ENCODE results near the gene CBFB.

Gene CBFB

DNA sequence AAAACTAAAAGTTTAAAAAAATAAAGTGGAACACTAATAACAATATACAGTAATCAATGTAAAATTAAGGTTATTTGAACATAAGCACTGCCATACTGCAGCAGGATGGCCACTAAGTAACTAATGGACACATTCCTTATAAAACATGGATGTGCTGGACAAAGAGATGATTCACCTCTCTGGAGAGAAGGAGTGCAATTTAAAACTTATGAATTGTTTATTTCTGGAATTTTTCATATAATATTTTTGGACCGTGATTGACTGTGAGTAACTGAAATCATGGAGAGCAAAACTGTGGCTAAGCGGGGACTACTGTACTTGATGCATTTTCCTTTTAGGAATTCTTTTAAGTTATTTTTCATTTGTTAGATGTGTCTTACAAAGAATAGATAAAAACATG, 21.8 kb downstream of the CBFB start:
- DNase-seq: no peak

DNA sequence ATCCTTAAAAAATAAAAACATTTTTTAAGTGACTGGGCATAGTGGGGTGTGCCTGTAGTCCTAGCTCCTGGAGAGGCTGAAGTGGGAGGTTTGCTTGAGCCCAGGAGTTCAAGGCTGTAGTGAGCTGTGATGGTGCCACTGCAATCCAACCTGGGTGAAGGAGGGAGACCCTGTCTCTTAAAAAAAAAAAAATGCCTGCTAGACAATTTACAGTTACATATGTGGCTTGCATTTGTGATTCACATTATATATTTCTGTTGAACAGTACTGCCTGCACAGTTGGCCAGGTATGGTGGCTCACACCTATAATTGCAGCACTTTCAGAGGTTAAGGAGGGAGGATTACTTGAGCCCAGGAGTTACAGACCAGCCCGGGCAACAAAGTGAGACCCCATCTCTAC, 23.4 kb downstream of the CBFB start:
- no peak for DNase-seq

- no peak for DNase-seq
Measured at GRCh38 chr16:67053767-67054334, 24.9 kb downstream of the CBFB start.

- DNase-seq: no peak
Measured at GRCh38 chr16:67054901-67055300, 26.0 kb downstream of the CBFB start.

DNA sequence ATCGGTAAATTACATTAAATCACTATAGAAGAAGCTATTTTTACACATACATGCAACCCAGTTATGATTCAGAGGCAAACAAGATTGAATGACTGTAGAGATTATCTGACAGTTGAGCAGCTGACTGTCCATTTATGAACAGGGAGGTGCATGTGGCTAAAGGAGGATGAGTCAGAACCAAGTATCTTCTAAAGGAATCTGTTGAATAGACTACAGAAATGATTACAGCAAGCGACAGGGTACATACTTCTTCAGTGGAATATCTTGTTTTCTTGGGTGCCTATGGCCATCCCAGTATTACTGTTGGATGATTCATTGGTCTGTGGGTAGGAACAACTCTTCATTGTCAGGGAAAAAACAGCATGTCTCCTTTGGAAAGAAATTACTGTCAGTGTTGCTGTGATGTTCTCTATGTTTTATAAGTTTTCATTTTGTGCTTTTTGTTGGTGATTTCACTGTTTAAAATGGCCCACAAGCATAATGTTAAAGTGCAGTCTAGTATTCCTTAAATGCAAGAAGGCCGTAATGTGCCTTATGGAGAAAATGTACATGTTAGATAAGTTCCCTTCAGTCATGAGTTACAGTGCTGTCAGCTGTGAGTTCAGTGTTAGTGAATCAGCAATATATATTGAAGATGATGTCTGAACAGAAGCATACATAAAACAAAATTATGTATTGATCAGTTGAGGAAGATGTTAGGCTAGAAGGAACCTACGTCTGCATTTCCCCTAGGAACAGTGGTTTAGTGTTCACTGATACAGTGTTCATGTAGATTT, 27.0 kb downstream of the CBFB start:
- no peak for DNase-seq

GRCh38 chr16:67063008-67063407, 34.1 kb downstream of the CBFB start:
- DNase-seq: no peak

- DNase-seq: no peak
Measured at GRCh38 chr16:67068212-67068753, 39.3 kb downstream of the CBFB start.

- no peak for DNase-seq
Measured at GRCh38 chr16:67071476-67072048, 42.6 kb downstream of the CBFB start.

DNA sequence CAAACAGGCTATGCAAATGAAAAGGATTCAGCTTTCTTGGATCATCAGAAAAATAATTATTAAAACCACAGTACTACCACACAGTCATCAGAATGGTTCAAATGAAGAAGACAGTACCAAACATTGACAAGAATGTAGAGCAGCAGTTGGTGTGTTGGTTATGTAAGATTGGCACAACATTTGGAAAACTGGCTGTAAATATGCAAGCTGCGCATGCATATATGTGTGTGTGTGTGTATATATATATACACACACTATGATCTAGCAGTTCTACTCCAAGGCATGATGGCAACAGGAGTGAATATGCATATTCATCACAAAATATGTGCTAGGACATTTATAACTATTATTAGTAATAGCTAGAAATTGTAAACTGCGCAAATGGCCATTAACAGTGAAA, 46.4 kb downstream of the CBFB start:
- DNase-seq: no peak

GRCh38 chr16:67077871-67078270, 48.9 kb downstream of the CBFB start:
- DNase-seq: no peak

DNA sequence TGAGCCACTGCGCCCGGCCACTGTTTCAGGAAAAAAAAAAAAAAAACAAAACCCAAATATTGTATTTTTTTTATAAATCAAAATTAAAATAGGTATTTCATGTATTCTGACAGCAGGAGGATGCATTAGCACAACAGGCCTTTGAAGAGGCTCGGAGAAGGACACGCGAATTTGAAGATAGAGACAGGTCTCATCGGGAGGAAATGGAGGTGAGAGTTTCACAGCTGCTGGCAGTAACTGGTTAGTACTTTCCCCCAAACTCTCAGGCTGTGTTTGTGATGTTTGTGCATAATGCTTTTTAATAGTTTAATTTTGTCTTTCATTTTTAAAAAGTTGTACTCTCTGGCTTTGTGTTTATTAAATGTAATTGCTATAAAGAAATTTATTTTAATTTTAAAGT, 53.2 kb downstream of the CBFB start:
- DNase-seq: no peak

DNA sequence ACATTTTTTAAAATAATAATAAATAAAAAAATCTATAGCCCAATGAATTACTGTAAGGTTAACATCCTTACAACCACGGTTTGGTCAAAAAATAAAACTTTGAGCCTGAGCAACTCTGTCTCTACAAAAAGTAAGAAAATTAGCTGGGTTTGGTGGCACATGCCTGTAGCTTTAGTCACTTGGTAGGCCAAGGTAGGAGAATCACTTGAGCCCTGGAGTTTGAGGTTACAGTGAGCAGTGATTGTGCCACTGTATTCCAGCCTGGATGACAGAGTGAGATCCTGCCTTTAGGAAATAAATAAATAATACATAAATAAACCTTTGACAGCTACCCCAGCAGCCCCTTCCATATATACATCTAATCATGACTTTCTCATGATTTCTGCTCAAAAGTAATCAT, 53.9 kb downstream of the CBFB start:
- DNase-seq: no peak

- DNase-seq: no peak
Measured at GRCh38 chr16:67084345-67085028, 55.5 kb downstream of the CBFB start.

DNA sequence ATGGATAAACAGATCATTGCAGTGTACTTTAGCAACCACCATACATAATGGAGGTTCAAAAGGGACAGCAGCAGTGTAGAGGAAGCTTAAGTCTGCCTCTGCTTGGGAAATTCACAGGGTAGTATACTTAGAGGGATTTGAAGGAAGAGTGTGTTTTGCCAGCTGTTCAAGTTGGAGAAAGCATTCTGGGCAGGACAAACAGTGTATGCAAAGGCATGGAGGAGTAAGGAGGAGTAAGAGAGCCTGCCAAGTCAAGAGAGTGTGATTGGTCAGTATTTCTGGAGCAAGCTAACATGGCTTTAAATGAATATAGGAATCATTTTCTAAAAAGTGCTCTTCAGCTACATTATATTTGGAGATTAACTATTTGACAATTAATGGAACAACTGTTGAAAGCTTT, 57.9 kb downstream of the CBFB start:
- DNase-seq: no peak

GRCh38 chr16:67087291-67087690, 58.3 kb downstream of the CBFB start:
- no peak for DNase-seq

GRCh38 chr16:67087803-67088202, 58.9 kb downstream of the CBFB start:
- no peak for DNase-seq

DNA sequence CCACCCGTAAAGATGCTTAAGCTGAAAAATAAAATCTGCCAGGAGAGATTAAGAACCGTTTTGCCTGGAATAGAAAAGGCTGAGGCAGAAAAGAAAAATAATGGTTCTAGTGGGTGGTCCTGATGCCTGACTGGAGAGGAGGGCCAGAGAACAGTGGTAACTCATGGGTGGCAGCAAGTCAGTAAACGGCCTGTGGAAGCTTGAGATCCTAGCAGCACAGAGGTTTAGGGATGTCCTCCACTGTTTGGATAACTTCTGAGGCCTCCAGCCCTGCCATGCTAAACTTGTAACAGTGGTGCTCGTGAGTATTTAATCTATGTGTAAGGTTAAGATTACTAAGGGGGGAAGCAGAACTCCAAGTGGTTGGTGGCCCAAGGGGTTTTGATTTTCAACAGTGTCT, 59.6 kb downstream of the CBFB start:
- DNase-seq: no peak

DNA sequence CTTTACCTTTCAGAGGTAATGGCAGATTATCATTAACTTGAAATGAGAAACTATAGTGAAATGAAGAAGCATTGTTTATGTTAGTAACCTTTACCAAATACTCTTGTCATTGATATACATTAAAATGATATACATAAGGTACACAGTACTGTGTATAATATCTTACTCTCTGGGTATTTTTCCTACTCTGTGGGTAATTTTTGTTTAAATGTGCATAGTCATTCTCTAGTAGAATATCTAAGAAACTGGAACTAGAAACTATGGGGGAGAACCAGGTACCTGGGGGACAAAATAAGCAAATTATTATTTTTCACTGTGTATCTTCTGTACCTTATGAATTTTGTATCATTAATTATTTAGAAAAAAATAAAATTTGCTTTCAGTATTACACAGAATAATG, 60.2 kb downstream of the CBFB start:
- no peak for DNase-seq

DNA sequence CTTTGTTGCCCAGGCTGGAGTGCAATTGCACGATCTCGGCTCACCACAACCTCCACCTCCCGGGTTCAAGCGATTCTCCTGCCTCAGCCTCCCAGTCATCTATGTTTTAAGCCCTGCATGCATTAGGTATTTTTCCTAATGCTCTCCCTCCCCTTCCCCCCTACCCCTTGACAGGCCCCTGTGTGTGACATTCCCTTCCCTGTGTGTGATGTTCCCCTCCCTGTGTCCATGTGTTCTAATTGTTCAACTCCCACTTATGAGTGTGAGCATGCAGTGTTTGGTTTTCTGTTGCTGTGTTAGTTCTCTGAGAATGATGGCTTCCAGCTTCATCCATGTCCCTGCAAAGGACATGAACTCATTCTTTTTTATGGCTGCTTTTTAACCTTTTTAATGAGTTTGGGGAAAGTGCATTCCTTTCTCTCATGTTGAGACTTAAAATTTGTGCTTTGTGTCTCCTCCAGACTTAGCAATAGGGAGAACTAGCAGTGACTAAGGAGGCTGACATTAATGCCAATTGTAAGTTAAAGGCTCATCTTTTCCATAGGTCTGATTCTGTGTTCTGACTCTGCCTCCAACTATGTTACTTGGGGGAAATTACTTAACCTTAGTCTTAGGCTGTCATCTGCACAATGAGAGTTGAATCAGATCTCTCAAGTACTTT, 63.1 kb downstream of the CBFB start:
- no peak for DNase-seq

DNA sequence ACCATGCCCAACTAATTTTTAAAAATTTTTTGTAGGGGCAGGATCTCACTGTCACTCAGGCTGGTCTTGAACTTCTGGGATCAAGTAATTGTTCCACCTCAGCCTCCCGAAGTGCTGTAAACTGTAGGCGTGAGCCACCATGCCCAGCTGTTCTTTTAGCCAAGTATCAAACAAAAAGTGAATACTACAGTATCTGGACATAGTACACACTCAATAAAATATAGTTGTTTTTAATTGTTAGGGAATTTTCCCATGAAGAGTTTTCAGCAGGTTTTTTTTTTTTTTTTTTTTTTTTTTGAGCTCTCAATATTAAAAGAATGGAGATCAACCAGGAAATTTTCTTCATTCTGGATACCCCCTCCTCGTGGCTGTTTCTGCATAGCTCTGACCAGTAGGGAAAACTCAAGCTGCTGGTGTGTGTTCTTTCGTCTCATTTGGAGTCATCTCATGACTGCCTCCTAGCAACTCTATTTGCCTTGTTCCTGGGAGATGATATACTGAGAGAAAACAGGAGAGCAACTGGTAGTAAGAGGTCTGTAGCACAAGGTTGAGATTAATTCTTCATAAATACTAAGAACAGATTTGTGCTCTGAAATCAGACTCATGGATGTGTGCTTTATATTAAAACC, 64.3 kb downstream of the CBFB start:
- DNase-seq: no peak

DNA sequence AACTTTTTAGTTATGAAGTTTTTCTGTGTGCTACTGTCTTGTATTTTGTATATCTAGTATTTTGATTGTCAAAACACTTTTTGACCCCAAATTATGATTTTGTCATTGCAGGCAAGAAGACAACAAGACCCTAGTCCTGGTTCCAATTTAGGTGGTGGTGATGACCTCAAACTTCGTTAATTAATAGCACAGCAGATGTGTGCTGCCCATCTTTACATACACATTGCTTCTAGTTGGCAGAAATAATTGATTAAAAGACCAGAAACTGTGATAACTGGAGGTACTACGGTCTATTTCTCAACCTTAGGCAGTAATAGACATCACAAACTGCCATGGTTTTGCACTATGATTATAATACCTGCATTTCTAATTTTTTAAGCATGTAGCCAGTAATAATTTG, 69.7 kb downstream of the CBFB start:
- DNase-seq: no peak

GRCh38 chr16:67100569-67101310, 71.8 kb downstream of the CBFB start:
- no peak for DNase-seq
